ENCODE data around the gene UBE2K.

The UBE2K gene

DNA sequence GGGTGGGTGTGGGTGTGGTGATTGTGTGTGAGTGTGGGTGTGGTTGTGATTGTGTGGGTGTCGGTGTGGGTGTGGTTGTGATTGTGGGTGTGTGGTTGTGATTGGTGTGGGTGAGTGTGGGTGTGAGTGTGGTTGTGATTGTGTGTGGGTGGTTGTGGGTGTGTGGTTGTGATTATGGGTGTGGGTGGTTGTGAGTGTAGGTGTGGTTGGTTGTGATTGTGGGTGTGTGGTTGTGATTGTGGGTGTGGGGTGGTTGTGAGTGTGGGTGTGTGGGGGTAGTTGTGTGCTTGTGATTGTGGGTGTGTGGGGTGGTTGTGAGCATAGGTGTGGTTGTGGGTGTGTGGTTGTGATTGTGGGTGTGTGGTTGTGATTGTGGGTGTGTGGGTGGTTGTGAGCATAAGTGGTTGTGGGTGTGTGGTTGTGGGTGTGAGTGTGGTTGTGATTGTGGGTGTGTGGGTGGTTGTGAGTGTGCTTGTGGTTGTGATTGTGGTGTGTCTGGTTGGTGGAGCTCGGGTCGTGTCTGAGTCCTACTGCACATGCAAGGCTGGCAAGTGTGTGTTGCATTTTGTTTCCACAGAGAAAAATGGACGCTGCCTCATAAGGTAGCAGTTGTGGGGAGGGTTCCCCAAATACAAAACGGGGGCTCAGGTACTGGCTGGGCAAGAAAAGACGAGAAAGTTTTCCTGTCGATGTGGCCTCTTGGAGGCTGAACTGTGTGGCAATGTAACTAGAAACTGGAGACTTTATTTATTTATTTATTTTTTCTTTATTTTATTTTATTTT lies 116.7 kb downstream of the UBE2K start (continued):
- TF ChIP-seq ZNF26 (tag by site-specific recombination; IDR thresholded peaks at IDR 0.05) (no peak), MZF1 (tag by site-specific recombination; IDR thresholded peaks at IDR 0.05; ENCODE audit: borderline replicate concordance) (no peak), MYNN (tag by site-specific recombination; IDR thresholded peaks at IDR 0.05; ENCODE audit: borderline replicate concordance) (no peak), ZNF544 (tag by site-specific recombination; IDR thresholded peaks at IDR 0.05) (no peak), ZNF571 (tag by site-specific recombination; IDR thresholded peaks at IDR 0.05) (no peak), ZBTB7A (tag by site-specific recombination; IDR thresholded peaks at IDR 0.05; ENCODE audit: low read depth) (peak; percentile 43; the same call in 1 of the 2 replicates), ZNF747 (tag by site-specific recombination; IDR thresholded peaks at IDR 0.05) (no peak)

GRCh38 chr4:39818646-39819045 lies 120.7 kb downstream of the UBE2K start:
- H3K36me3 ChIP-seq (ENCODE audit: control insufficient read depth in 2 of 2, insufficient read depth in 1 of 2, low read length in 2 of 2), result peaks cover 0 to 3% of the 10 kb centered on the region in 2 experiments; a peak in 2 of 3 replicates
- no peaks in the 10 kb centered on the region for H3K4me1 ChIP-seq (ENCODE audit: control insufficient read depth, insufficient read depth, low read length)
- POLR2A ChIA-PET, result no interaction called here
- TF ChIP-seq EGR2 (tag by site-specific recombination; IDR thresholded peaks at IDR 0.05; ENCODE audit: low read depth) (no peak), ZNF624 (tag by site-specific recombination; IDR thresholded peaks at IDR 0.05) (no peak), ZNF26 (tag by site-specific recombination; IDR thresholded peaks at IDR 0.05) (no peak), ZNF677 (tag by site-specific recombination; IDR thresholded peaks at IDR 0.05) (no peak), YY2 (tag by site-specific recombination; IDR thresholded peaks at IDR 0.05) (no peak), ZNF776 (tag by site-specific recombination; IDR thresholded peaks at IDR 0.05; ENCODE audit: borderline replicate concordance) (no peak), ZNF112 (tag by site-specific recombination; IDR thresholded peaks at IDR 0.05) (no peak), RBAK (tag by site-specific recombination; IDR thresholded peaks at IDR 0.05) (no peak), ZNF560 (tag by site-specific recombination; IDR thresholded peaks at IDR 0.05; ENCODE audit: borderline replicate concordance) (no peak), PBX3 (CRISPR knock-in tag; IDR thresholded peaks at IDR 0.05) (no peak), HOXD13 (CRISPR knock-in tag; IDR thresholded peaks at IDR 0.05; ENCODE audit: borderline replicate concordance) (no peak), KLF1 (tag by site-specific recombination; IDR thresholded peaks at IDR 0.05) (no peak), ZNF658 (tag by site-specific recombination; IDR thresholded peaks at IDR 0.05) (no peak), ZBTB20 (tag by site-specific recombination; IDR thresholded peaks at IDR 0.05) (no peak), GLI4 (tag by site-specific recombination; IDR thresholded peaks at IDR 0.05) (no peak), ZNF146 (tag by site-specific recombination; IDR thresholded peaks at IDR 0.05) (no peak), ZFHX2 (tag by site-specific recombination; conservative IDR thresholded peaks at IDR 0.05) (no peak), ZNF16 (tag by site-specific recombination; IDR thresholded peaks at IDR 0.05; ENCODE audit: low read depth) (no peak), ZNF433 (tag by site-specific recombination; IDR thresholded peaks at IDR 0.05; ENCODE audit: low read depth) (no peak)
- TF ChIP-seq, protein P1, sequence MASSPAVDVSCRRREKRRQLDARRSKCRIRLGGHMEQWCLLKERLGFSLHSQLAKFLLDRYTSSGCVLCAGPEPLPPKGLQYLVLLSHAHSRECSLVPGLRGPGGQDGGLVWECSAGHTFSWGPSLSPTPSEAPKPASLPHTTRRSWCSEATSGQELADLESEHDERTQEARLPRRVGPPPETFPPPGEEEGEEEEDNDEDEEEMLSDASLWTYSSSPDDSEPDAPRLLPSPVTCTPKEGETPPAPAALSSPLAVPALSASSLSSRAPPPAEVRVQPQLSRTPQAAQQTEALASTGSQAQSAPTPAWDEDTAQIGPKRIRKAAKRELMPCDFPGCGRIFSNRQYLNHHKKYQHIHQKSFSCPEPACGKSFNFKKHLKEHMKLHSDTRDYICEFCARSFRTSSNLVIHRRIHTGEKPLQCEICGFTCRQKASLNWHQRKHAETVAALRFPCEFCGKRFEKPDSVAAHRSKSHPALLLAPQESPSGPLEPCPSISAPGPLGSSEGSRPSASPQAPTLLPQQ (tag by site-specific recombination; IDR thresholded peaks at IDR 0.05), result no peak
- CTCF ChIA-PET, result no interaction called here
- no peaks in the 10 kb centered on the region for H3K9me3 ChIP-seq (ENCODE audit: control insufficient read depth, insufficient read depth, low read depth, low read length)
- H3K4me3 ChIP-seq (ENCODE audit: low read depth, low read length), result no peak overlapping the region
- no peak overlapping the region for H3K27ac ChIP-seq (ENCODE audit: extremely low read depth, low read depth, low read length)

Measured in HEK293 (cell line).